HL-60 (cell line): ENCODE measurements around the gene PIP5K1C.

ENCODE experiments used
- CTCF ChIP-seq: IDR thresholded peaks from one replicate; pipeline ENCODE4 v1.5.1; 2011; ENCODE audit warnings: low read length, control low read depth, inconsistent platforms; ENCODE audit not compliant: insufficient read depth
- GABPA ChIP-seq: IDR thresholded peaks from 2 replicates; pipeline ENCODE4 v1.6.1; 2012; ENCODE audit warnings: low read depth
- POLR2AphosphoS5 ChIP-seq: IDR thresholded peaks from 2 replicates; pipeline ENCODE4 v1.6.1; 2012; ENCODE audit warnings: low read depth

GRCh38 chr19:3611841-3612240, 88.4 kb downstream of the PIP5K1C start:
- TF ChIP-seq CTCF (no peak), POLR2AphosphoS5 (no peak), GABPA (no peak)
